HG03280 (cell line): ENCODE data around the gene TMCC2.

Experiments
- ATAC-seq: cut with Tn5 transposase; IDR thresholded peaks from one replicate; pipeline ENCODE4 v1.9.1; 2021; ENCODE audit warnings: mild to moderate bottlenecking, moderate library complexity; ENCODE audit not compliant: unreplicated experiment

TMCC2 gene

DNA sequence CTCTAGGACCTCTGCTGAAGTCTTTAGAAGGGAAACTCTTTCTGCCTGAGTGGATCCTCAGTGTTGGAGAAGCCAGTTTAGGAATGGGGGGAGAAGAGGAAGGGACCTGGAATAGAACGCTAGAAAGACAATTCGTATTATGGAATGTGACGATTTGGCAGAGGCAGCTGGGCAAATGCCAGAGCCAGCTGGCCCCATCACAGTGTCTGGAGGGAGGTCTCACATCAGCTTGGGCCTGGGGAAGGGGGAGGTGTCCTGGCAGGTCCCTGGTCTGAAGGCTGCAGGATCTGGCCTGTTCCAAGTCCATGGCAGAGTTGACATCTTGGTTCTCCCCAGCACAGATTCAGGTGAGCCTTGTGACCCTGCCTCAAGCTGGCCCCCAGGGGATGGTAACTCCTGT is 11.3 kb downstream of the TMCC2 start:
- no peak for ATAC-seq

GRCh38 chr1:205240118-205240517 is 12.4 kb downstream of the TMCC2 start:
- ATAC-seq, result no peak

- no peak for ATAC-seq
These were observed 12.8 kb downstream of the TMCC2 start for GRCh38 chr1:205240569-205240968.

GRCh38 chr1:205241366-205242030 is 13.8 kb downstream of the TMCC2 start:
- no peak for ATAC-seq

- ATAC-seq, result no peak
These were observed 15.8 kb downstream of the TMCC2 start for GRCh38 chr1:205243350-205244191.

GRCh38 chr1:205244384-205244783 is 16.6 kb downstream of the TMCC2 start:
- no peak for ATAC-seq

- ATAC-seq, result no peak
These were observed 17.4 kb downstream of the TMCC2 start for GRCh38 chr1:205245096-205245495.

DNA sequence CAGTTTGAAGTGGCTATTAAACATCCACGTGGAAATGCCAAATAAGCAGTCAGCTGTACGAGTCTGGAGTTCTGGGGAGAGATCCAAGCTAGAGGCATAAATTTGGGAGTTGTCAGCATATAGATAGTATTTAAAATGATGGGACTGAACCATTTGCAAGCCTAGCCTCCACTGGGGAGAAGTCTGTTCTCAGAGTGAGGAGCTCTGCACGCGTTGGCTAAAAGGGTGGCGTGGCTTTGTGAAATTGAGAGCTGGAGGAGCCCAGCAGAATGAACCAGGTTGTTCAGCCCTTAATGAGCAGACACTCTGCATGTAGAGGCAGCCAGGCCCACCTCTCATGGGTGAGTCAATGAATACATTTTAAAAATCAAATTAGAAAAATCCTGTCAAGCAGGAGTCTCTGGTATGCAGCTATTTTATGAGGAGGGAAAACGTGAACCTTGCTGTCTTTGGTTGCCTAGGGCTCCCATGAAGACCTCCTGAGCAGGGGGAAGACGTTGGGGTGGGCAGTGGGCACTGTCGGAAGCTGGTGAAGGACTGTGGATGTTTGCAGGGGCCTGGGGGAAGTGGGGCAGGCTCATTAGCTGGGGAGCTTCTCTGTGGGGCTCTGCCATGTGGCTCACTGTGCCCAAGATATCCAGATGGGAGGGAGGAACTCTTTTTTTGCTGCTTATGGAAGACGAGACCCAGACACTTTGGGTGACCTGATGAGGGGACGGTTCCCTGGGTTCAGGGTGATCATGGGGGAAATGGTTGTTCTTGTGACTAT is 18.8 kb downstream of the TMCC2 start:
- no peak for ATAC-seq

DNA sequence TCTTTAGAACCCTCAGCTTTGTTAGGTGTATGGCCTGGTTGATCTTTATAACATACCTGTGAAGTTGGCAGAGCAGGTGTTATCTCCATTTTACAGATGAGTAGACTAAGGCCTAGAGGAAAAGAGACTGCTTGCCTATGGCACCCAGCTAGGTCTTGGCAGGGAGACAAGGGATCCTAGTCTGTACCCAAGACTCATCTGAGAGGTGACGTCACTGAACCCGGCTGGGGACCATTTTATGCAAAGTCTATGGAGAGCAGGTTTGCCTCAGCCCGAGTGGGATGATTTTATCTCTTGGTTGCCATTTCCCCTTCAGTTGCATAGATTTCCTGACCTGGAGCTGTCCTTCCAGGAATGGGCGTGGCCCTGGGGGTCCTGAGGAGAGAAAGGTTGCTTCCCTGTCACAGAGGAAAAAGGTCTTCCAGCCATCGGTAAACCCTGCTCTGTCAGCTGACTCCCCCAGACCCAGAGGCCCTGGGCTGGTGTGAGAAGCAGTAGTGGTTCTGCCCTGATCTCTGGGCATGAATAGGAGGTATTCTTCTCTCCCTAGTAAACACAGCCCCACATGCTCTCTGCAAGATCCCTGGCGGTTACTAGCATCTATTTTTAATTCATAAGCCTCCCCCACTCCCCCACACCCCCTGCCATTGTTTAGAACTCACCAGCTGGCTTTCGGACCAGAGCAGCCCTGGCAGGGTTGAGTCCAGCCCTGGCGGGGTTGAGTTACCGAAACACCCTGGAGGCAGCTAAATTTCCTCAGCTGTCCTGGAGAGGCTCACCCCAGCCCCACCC is 19.6 kb downstream of the TMCC2 start:
- ATAC-seq, result no peak

DNA sequence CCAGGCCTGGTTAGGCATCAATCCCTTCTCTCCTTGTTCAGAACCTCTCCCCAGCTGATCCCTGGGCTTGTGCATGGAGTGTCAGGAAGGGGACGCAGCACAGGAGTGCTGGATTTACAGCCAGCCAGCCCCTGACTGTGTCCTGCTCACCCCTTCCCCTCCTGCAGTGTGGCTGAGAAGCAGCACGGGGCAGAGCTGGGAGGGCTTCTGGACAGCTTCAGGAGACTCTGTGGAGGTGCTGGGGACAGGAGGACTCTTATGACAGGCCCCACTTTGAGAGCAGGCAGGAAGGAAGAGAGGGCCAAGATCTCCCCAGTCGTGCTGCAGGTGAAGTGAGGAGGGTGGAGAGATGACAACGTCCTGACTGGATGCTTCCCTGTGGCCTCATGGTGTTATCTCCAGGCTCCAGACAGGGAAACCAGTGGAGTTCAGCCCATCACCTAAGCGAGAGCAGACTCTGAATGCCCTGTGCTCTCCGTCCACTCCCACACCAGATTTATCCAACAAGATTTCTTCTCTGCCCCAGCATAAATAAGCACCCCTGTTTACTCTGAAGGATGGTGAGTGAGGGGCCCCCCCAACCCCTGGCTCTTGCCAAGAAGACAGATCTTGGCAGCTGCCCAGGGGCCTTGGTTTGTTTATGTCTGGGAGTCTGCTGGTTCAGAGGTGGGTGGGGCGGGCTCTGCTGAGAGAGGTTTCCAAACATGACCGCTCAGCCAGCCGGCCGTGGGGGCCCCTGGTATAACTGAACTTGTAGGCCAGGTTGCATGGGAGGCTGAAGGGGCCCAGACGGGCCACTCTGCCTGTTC is 21.3 kb downstream of the TMCC2 start:
- ATAC-seq, result no peak

GRCh38 chr1:205249651-205250050 is 21.9 kb downstream of the TMCC2 start:
- ATAC-seq, result no peak

- ATAC-seq, result no peak
These were observed 23.0 kb downstream of the TMCC2 start for GRCh38 chr1:205250699-205251098.

DNA sequence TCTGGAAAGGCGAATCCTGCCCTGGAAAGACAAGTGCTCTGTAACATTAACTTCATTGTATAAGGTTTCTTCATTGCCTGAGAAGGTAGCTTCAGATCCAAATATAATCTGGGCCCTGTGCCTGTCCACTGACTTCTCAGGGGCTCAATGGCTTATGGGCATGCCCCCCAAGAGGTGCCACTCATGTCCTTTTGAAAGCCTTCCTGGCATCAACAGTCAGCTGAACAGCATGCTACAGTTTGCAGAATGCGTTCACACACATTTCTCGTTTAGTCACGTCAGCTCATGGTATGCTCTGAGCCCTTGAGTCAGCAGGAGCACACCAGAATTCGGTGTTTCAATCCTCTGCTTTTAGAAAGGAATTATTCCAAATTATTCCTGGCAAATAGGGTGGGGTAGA is 23.8 kb downstream of the TMCC2 start:
- ATAC-seq, result no peak

DNA sequence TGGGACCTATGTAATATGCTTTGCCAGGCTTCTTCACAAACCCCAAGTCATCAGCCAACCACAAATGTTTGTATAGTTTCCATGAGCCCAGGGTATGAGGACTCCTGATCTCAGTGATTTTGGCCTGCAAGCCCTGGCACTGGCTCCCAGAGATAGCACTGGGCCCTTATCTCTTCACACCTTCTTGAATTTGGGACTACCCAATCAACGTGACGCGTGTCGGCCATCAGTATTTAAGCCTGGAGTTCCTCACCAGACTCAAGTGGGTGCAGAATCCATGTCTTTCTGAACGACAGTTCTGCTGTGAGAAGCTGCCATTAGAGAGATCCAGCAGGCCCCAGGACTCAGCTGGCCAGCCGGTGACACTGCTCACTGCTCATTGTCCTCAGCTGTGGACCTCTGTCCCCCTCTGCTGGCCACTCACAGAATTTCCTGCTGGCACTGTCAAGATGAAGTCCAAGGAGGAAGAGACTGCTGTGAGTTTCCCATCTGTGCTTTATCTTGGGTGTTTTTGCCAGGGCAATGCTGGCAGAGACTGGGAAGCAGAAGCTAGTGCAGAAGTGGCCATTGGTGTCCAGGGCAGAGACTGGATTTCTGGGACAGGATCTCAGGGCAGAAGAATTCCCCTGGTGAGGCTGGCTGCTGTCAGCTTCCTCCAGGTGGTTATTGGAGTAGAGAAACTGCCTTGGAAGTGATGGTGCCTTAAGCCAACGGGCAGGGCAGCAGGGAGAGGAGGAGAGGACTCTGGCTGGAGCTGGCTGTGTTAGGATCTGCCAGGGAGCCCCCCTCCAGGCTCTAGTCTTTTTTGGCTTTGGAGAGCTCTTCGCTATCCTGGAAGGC is 28.4 kb downstream of the TMCC2 start:
- ATAC-seq, result peak; percentile 62

- ATAC-seq, result no peak
These were observed 29.3 kb downstream of the TMCC2 start for GRCh38 chr1:205256951-205257625.

DNA sequence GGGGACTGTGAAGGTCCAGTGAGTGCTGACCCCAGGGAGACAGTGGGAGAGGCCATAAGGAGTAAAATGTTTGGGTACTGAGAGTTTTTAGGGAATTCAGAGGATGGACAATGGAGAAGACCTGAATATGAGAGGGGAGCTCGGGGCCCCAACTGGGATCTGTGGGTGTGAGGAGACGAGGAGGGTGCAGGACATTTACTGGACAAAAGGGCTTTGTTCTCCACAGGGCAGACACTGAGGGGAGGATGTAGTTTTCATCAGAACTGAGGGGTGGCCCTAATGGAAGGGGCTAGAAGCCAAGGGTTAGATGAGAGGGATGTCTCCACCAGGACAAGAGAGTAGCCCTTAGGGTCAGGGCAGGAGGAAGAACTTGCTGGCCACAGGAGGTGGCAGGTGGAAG is 30.0 kb downstream of the TMCC2 start:
- no peak for ATAC-seq

DNA sequence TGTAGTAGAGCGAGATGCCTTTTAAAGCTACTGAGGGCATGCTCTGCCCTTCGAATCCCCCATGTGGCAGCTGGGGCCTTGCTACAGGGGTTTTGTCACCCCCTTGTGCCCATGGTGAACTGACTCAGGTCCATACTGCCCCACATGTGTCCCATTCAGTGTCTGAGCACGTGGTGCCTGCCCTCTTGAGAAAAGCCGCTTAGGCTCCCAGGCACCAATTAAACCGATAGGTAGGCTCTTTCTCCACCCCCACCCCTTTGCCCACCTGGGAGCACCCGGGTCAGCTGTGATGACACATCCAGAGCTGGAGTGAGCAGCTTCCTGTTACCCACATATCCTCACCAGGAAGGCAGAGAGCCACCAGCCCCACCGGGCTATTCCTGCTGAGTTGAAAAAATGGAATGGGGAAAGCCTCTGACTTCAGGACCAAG is 30.5 kb downstream of the TMCC2 start:
- ATAC-seq, result no peak

GRCh38 chr1:205258719-205259118 is 31.0 kb downstream of the TMCC2 start:
- ATAC-seq, result no peak
